NCI-H1930 (cell line): ENCODE data around the gene KCNIP4.
"Not testable (repeated sequence)": the region's sequence is repeated elsewhere in the genome, so short reads cannot be mapped to it uniquely, and the experiment has no call there.

ENCODE experiments used
- DNase-seq, 2 experiments: peaks; one replicate each; lab custom pipeline; 2025; lab: John Stamatoyannopoulos, UW

The KCNIP4 gene

DNA sequence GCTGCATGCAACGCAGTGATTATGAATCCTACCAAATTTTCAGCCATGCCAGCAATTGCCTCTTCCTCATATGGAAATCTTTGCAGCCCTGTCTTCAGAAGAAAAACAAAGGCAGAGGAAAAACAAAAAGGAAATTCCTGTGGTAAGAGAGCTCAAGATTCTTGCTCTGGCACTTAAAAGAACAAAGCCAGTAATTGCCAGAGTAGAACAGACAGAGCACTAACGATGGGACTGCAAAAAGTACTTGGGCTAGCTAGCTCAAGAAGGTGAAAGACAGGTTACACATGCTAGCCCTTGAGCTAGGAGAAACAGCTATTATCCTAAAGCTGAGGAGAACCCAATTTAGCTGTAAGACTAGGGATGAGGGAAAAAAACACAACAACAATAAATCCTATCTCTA, 582.3 kb downstream of the KCNIP4 start:
- DNase-seq: no peak

DNA sequence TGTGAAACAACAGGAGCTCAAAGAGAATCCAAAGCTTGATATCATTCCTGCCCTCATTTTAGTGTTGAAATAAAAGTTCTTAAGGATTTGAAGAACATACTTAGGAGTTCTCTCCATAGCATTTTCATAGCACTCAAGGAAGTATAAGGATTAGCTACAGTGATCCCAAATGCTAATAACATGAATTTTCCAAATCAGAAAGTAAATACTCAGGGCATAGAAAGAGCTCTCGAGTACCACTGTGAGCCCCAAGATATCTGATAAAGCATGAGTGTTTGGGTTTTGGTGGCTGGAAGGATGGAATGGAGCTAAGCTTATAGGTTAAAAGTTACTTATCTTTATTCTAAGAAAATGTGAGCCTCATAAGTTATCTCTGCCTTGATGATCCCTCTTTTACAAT, 584.9 kb downstream of the KCNIP4 start:
- DNase-seq: no peak

DNA sequence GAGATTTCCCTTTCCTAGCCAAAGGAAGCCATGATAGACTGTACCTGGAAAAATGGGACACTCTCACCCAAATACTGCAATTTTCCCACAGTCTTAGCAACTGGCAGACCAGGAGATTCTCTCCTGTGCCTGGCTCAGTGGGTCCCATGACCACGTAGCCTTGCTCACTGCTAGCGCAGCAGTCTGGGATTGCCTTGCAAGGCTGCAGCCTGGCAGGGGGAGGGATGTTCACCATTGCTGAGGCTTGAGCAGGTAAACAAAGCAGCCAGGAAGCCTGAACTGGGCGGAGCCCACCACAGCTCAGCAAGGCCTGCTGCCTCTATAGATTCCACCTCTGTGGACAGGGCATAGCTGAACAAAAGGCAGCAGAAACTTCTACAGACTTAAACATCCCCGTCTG, 596.2 kb downstream of the KCNIP4 start:
- DNase-seq: not testable (repeated sequence)

DNA sequence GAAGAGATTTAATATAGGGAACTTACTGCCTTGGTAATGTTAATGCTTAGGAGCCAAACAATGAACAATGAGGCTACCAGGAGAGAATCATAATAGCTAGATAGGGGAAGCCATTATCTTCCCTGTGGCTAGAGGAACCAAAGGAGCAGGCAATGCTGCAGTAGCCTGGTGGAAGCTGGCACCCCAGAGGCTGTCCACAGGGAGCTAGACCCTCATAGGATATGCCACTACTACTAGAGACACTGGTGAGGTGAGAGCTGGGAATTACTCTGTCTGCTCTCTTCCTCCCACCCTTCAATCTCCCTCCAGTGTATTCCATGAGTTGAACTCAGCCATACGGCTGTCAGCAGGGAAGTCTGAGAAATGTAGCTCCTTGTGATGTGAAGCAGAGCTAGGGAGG, 601.4 kb downstream of the KCNIP4 start:
- no peak for DNase-seq

DNA sequence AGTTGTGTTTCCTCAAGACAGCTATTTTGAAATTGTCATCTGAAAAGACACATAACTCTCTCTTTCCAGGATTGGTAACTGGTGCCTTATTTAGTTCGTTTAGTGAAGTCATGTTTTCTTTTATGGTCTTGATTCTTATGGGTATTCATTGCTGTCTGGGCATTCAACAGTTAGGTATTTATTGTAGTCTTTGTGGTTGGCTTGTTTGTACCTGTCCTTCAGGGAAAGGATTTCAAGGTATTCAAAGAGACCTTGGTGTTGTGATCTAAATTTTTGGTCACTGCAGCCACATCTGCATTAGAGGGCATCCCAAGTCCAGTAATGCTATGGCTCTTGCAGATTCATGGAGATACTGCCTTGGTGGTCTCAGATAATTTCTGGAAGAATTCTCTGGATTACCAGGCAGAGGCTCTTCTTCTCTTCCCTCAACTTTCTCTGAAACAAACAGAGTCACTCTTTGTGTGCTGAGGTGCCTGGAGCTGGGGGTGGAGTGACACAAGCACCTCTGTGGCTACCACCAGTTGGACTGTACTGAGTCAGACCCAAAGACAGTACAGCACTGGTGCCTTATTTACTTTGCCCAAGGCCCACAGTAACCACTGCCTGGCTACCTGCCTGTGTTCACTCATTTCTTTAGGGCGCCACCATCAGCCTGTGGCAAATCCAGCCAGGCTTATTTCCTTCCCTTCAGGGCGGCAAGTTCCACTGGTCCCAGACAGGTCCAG, 620.4 kb downstream of the KCNIP4 start:
- no peak for DNase-seq

DNA sequence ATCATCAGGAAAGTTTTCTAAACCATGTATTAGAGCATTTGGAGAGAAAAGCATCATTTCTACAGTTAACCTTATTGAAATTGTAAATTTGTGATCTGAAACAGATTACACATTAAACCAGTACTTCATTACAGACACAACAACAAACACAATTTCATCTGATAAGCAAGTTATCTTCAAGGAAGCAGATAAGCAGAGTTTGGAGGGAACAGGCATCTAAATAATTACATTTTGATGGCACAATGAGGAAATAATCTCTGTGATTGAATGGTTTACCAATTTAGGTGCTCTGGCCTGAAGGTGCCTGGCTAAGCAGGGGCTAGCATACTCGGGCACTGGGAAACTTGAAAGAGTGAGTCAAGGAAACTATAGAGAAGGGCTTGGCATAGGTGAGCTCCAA, 628.5 kb downstream of the KCNIP4 start:
- no peak for DNase-seq

DNA sequence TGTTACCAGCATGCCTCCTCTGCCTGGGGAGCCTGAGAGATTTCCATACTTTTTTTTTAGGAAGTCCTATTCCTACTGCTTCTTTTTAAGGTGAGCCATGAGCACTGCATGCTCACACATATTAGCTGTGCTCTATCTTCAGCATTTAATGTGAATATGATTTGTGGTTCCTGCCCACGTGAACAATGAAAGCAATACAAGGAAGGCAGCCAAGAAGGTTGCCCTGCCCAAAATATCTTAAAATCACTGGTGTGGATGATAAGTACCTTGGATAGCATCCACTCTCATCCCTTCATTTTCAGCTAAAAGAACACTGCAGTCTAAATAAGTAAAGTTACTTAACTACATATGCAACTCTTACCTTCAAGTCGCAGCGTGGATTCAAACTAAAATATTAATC, 640.9 kb downstream of the KCNIP4 start:
- DNase-seq: no peak

DNA sequence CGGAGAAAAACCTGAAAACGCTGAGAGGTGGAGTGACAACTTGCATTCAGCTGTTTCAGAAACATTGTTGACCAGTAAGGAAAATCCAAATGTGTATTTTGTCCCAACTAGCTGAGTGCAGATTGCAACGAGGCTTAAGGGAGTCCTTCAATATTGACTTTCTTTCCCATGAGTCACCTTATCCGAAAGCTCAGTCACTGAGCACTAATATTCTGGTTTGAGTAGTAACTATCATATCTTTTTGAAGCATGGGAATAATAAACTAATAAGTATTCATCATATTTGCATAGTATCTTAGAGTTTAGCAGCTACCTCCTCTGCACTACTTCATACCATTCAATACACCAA, 644.1 kb downstream of the KCNIP4 start:
- no peak for DNase-seq

DNA sequence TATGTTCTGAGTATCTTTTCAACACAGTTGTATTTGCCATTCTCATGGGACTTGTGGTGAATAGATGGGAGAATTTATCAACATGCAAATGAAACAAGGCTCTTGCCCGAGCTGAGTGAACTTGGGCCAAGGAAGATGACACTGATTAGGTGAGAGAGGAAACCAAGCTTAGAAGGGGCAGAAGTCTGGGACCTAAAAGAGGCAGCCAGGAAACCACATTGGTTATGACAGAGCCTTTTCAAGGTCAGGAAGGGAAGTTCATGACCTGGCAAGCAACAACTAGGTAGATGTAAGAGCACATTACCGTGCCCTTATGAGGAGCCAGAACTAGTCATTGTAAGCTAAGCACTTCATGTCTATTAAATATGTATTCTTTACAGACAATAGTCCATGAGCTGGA, 658.0 kb downstream of the KCNIP4 start:
- DNase-seq: no peak

DNA sequence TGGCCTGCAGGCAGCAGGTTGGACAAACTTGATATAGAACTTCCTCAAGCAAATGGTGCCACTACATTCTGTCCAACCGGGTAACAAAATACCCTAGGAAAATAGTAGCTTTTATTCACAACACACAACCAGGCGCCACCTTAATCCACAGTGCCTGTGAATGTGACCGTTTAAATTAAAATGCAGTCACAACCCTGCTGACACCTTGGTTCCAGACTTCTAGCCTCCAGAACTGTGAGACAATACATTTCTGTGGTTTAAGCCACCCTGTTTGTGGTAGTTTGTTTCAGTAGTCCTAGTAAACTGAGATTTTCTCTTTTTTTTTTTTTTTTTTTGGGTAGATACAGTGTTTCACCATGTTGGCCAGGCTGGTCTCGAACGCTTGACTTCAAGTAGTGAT, 672.5 kb downstream of the KCNIP4 start:
- DNase-seq: no peak

DNA sequence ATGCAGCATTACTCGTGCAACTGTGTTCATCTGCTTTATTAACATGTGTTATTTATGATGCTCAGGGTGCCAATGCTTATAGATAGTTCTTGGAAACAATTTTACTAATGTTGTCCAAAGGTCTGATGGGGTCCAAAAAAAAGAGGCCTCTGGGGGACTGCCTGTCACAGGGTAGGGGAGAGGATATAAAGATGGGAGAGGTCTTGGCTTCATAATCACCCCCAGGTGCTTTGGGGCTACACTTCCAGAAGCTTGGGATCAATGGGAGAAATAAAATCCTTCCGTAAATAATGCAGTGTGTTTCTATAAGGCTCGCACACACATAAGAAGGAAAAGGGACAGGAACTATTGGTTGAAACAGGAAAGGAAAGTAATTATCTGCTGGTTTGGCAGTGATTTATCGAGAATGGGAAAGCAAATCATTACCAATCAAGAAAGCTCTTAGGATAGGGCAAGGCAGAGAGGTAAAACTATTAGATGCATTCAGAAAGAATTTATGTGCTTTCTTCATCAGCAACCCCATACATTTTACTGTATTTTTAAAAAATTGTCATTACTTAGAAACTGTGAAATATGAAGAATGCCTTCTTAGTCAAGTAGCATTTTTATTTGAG, 677.0 kb downstream of the KCNIP4 start:
- DNase-seq: no peak

DNA sequence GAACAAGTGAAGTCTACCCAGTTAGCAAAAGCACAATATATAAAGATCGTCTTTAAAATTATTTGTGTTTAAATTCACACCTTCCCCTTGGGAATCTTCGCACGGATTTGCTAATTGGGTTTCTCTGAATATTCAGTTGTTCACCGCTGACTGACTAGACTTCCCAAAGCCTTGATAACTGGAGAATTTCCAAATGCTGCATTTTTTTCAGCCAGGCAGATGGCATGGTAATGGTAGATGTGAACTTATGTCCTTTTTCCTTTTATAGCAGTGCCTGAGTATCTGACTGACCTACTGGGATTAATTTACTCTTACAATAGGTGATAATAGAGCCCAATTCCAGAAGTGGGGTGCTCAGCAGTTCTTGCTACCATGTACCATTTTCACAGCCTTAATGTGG, 700.2 kb downstream of the KCNIP4 start:
- no peak for DNase-seq

DNA sequence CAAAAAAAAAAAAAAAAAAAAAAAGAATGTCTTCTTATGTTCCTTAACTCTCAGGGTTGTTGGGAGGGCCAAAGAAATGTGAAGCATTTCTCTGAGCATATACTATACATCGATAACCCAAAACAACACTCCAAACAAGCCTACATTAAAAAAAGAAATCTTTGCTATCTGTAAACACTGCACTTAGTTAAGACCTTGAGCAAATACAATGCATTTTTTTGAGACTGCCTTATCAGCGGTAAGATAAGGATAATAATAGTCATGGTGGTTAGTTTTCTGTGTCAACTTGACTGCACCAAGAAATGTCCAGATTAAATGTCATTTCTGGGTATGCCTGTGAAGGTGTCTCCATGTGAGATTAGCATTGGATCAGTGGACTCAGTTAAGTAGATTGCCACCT, 706.4 kb downstream of the KCNIP4 start:
- no peak for DNase-seq

DNA sequence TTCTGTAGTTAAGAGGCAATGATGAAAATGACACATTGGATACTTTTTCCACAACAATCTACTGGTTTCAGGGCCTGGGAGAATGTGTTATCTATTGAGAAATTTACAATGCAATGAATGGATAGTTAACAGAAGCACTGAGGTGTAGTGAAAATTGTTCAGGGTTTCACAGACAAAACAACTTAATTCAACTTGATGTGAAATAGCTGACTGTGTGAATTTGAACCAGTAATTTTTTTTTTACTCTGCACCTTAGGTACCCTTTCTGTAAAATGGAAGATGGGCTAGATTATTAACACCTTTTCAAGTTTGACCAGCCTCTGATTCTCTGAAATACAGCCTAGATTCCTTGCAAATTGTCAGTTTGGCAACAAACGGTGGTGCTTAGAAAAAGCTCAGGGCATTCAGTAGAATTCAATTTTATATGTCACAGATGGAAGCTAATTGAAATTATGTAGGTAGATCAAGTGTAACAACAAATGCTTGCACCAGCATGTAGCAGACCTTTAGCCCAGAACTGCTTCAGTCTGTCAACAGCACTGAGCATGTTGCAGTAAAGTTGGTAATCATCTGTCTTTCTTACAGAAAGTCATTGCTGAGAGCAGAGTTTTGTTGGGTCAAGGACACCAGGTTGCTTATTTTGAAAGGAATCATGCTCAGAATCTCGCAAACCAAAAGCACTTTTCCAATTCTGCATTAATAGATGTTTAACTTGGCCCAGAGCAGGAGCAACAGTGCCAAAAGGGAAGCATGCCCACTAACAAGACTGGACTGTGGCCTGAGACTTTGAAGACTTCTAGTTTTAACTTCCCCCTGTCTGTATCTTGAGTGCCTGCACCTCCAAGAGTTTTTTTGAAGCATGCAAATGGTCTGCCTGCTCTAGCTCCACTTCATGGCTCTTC, 721.7 kb downstream of the KCNIP4 start:
- no peak for DNase-seq

DNA sequence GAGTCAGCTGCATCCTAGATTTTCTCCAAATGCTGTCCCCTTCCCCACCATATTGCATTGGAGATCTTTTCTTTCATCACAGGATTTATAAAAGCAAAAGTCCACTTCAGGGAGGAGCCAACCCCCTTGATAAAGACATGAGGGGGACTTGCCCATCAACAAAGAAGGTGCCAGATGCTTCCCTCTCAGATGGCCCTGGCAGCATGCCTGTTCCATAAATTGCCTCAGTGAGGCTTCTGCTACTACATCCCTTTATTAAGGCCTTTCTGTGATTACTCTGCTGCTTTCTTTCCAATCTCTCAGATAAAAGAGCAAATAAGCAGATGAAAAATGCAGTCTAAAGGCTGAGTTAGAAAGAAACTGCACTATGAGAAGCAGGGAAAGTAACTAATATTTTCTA, 736.7 kb downstream of the KCNIP4 start:
- DNase-seq: no peak

DNA sequence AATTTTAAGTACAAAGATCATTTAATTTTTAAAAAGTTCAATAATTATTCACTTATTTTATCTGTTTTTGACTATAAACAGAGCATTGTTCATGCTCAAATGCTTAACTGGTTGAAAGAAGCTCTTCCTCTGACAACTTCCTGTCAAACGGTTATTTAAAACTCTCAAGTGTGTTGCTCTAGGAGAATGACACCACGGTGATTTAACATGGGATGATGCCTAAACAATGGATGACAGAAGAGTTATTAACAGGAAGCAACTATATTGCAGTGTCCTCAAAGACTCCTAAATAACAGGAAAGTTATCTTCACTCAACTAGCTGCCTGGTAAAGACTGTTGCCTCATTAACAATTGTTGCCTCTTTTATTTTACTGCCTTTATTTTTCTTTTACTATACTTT, 738.7 kb downstream of the KCNIP4 start:
- no peak for DNase-seq

DNA sequence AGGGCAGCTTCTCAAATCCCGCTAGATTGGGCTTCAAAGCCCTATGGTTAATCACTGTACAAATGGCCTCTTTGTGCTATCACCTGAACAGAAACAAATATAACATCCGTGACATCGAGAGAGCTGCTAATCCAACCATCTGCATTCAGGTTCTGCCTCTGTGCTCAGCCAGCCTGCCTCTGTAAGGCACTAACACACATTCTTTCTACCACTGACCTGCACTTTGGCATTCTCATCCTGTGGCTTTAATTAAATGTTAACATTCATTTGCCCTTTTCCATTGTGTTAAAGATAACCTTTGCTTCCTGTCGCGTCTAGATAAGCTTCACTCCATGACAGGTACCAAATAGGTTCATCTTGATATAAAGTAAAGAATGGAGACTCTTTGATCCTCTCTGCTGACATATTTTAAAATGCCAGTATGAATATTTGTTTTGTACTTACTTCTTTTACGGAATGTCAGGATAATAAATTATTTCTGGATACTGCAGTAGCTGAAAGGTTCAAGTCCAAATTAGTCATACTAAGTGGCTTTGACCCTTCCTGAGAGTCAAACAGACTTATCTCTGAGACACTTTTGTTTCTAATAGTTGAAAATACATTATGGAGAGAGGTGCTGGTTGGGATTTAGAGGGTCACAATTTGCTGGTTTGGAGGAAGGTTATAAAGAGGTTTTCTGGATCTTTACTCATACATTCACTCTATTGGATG, 742.6 kb downstream of the KCNIP4 start:
- DNase-seq: no peak

DNA sequence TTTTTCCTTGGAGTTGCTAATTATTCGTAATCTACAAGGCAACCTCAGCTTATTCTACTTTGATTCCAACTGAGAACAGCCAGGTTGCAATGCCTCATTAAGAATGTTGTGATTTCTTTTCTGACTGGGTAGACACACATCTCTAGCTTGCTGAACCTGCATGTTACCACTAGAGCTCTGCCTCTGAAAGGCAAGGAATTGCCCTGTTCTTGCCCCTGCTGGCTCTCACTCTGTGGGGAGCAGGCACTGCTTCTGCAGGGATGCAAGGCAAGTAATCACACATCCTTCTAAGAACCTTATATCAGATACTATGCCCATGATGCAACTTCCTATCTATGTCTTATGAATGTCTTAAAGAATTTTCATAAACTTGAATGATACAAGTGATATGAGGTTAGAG, 745.2 kb downstream of the KCNIP4 start:
- no peak for DNase-seq

DNA sequence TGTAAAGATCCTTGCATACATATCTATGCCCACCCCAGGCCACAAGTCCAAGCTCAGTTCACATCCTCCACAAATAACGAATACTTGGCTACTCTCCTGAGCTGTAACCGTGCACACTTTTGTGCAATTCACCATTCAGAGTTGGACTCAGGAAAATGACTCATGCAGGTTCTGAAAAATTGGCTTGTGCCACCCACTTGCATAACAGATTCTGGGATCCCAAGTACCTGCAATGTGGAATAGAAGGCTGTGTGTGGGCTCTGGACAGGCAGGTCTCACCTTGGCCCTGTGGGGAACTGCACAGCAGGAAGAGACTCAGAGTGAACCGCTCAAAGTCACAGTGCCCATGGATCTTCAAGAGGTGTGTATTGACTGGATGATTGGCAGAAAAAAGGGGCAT, 745.6 kb downstream of the KCNIP4 start:
- DNase-seq: no peak

DNA sequence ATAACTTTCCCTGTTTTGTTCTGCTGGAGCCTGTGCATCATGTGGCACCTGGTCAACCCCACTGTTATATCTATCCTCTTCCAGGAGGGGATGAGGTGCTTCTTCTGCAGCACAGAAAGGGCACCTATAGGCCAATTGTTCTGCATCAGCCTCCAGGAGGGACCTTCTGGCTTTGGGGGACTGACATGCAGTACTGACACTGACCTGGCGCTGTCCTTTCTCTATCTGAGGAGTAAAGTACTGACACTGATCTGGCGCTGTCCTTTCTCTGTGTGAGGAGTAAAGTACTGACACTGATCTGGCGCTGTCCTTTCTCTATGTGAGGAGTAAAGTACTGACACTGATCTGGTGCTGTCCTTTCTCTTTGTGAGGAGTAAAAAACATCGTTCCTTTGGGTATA, 749.9 kb downstream of the KCNIP4 start:
- no peak for DNase-seq

DNA sequence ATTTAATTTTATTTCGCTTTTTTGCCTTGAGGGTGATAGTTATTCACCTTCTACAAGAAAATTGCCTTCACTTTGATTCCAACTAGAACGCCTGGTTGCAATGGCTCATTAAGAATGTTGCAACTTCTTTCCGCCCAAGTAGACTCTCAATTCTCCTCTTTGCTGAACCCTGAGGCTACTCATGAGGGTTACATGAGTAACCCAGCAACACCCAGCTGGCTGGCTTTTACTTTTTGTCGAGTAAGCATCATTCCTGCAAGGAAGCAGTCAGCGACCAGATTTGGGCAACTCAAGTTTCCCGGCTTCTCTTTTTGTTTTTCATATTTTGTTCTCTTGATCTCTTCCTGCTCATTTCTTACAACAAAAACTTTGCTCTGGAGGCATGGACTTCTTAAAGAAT, 752.9 kb downstream of the KCNIP4 start:
- DNase-seq: no peak

DNA sequence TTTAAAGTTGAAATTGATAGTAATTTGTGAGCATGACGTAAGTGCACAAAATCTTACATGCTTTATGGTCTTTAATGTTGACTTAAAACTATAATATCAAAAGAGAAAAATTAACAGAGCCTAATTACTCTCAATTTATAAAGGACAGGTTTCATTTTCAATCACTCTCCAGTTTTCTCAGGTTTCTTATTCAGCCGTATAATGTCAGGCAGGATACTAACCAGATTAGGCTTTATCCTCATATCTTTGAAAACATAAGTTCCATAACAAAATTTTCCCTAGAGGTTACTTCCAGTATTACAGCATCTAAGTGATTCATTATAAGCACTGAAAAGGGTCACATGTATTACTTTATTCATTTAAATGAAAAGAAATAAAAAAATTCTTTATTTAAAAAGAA, 756.2 kb downstream of the KCNIP4 start:
- DNase-seq: no peak

DNA sequence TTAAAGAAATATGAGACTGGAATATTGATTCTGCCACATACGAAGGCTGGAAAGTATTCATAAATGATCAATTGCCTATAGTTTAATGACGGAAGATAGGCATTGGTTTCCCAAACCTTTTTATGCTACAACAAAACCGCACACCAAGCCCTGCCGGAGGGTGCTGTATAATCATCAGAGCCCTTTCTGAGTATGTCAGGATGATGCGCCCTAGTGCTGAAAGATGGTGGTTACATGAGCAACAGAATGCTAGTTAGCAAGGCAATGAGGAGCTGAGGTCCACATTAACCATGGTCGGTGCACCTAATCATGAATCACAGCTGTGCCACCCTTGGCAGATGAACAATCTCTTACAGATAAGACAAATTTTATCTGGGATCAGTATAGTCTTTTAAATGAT, 757.3 kb downstream of the KCNIP4 start:
- DNase-seq: no peak
